ENCODE data around the gene SPINK9.

- no peak for TF ChIP-seq SUZ12 (IDR thresholded peaks at IDR 0.05; ENCODE audit: extremely low read depth, insufficient read depth, insufficient read length)
- TF ChIP-seq ZNF274 (IDR thresholded peaks at IDR 0.05; ENCODE audit: low read depth, low read length) = no peak
Measured at GRCh38 chr5:148347706-148348105, 12.3 kb downstream of the SPINK9 start.
